ENCODE results near the gene MED27.

GRCh38 chr9:131872702-131873101 is 207.0 kb downstream of the MED27 start:
- TF ChIP-seq CTCF (IDR thresholded peaks at IDR 0.05; ENCODE audit: borderline replicate concordance, extremely low read depth, low read length, poor library complexity, severe bottlenecking) (no peak), EZH2 (IDR thresholded peaks at IDR 0.05; ENCODE audit: borderline replicate concordance, low read depth, low read length, severe bottlenecking) (no peak)

Measured in DND-41 (cell line).